ENCODE data around the gene MECR.
A peak's percentile ranks its signal among the peaks of the same experiment; 100 is the strongest.

The MECR gene

GRCh38 chr1:29237852-29238619, 7.3 kb upstream of the MECR start:
- Histone ChIP-seq H3K4me1 (ENCODE audit: low read length) (peaks cover 7% of the 10 kb centered on the region; the same call in 1 of the 2 replicates), H3K9ac (ENCODE audit: low read length) (no peak overlapping the region), H2AFZ (ENCODE audit: low read depth, low read length) (no peak overlapping the region), H3K79me2 (ENCODE audit: low read length) (no peaks in the 10 kb centered on the region), H3K27ac (ENCODE audit: low read length) (no peak overlapping the region), H3K9me3 (ENCODE audit: insufficient read depth, low read length) (no peaks in the 10 kb centered on the region), H3K4me2 (ENCODE audit: low read length) (no peak overlapping the region), H4K20me1 (ENCODE audit: insufficient read depth, low read length) (no peaks in the 10 kb centered on the region), H3K36me3 (replicated peaks; ENCODE audit: low read depth, low read length) (no peaks in the 10 kb centered on the region), H3K27me3 (ENCODE audit: low read depth, low read length) (no peaks in the 10 kb centered on the region), H3K4me3 (ENCODE audit: low read length) (no peak overlapping the region)
- no peak for TF ChIP-seq EZH2phosphoT487 (IDR thresholded peaks at IDR 0.05; ENCODE audit: low read depth)
- TF ChIP-seq, protein P1, sequence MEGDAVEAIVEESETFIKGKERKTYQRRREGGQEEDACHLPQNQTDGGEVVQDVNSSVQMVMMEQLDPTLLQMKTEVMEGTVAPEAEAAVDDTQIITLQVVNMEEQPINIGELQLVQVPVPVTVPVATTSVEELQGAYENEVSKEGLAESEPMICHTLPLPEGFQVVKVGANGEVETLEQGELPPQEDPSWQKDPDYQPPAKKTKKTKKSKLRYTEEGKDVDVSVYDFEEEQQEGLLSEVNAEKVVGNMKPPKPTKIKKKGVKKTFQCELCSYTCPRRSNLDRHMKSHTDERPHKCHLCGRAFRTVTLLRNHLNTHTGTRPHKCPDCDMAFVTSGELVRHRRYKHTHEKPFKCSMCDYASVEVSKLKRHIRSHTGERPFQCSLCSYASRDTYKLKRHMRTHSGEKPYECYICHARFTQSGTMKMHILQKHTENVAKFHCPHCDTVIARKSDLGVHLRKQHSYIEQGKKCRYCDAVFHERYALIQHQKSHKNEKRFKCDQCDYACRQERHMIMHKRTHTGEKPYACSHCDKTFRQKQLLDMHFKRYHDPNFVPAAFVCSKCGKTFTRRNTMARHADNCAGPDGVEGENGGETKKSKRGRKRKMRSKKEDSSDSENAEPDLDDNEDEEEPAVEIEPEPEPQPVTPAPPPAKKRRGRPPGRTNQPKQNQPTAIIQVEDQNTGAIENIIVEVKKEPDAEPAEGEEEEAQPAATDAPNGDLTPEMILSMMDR (IDR thresholded peaks at IDR 0.05; ENCODE audit: low read depth, low read length), result no peak

GRCh38 chr1:29237129-29237821, 6.5 kb upstream of the MECR start:
- Histone ChIP-seq H4K20me1 (ENCODE audit: insufficient read depth, low read length) (no peaks in the 10 kb centered on the region), H3K27ac (ENCODE audit: low read length) (no peak overlapping the region), H3K4me2 (ENCODE audit: low read length) (peak overlapping the region; percentile 73; the same call in 1 of the 2 replicates), H3K36me3 (replicated peaks; ENCODE audit: low read depth, low read length) (no peaks in the 10 kb centered on the region), H2AFZ (ENCODE audit: low read depth, low read length) (no peak overlapping the region), H3K27me3 (ENCODE audit: low read depth, low read length) (no peaks in the 10 kb centered on the region), H3K9ac (ENCODE audit: low read length) (no peak overlapping the region), H3K4me1 (ENCODE audit: low read length) (peaks cover 7% of the 10 kb centered on the region; the same call in 1 of the 2 replicates), H3K9me3 (ENCODE audit: insufficient read depth, low read length) (no peaks in the 10 kb centered on the region), H3K79me2 (ENCODE audit: low read length) (no peaks in the 10 kb centered on the region), H3K4me3 (ENCODE audit: low read length) (peak overlapping the region; percentile 72; the same call in 1 of the 2 replicates)
- TF ChIP-seq EZH2phosphoT487 (IDR thresholded peaks at IDR 0.05; ENCODE audit: low read depth), result no peak
- TF ChIP-seq, protein P1 (IDR thresholded peaks at IDR 0.05; ENCODE audit: low read depth, low read length), result no peak

DNA sequence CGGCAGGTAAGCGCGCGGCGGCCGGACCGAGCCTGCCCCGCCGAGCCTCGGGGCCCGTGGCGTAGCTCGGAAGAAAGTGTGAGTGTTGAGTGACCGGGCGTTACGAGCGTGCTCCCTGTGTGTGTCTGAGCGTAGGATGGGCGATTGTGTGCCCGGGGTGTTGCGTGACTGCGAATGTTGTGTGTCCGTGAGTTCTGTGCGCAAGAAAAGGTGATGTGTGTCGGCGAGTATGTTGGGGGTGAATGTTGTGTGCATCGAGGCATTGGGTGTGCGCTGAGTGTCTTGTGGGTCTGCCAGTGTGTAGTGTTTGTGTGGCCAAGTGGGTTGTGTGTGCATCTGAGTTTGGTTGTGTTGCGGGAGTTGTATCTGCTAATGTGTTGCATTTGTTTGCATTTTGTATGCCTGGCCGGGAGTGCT, 6.0 kb upstream of the MECR start:
- peak overlapping the region; percentile 72 for H3K4me3 ChIP-seq (ENCODE audit: low read length)
- H3K4me1 ChIP-seq (ENCODE audit: low read length), result peaks cover 7% of the 10 kb centered on the region; the same call in 1 of the 2 replicates
- H3K4me2 ChIP-seq (ENCODE audit: low read length), result peak overlapping the region; percentile 73
- H4K20me1 ChIP-seq (ENCODE audit: insufficient read depth, low read length), result no peaks in the 10 kb centered on the region
- H3K36me3 ChIP-seq (replicated peaks; ENCODE audit: low read depth, low read length), result no peaks in the 10 kb centered on the region
- no peaks in the 10 kb centered on the region for H3K9me3 ChIP-seq (ENCODE audit: insufficient read depth, low read length)
- TF ChIP-seq EZH2phosphoT487 (IDR thresholded peaks at IDR 0.05; ENCODE audit: low read depth), result no peak
- TF ChIP-seq, protein P1 (IDR thresholded peaks at IDR 0.05; ENCODE audit: low read depth, low read length), result no peak
- H3K9ac ChIP-seq (ENCODE audit: low read length), result no peak overlapping the region
- no peaks in the 10 kb centered on the region for H3K27me3 ChIP-seq (ENCODE audit: low read depth, low read length)
- H3K27ac ChIP-seq (ENCODE audit: low read length), result no peak overlapping the region
- H2AFZ ChIP-seq (ENCODE audit: low read depth, low read length), result peak overlapping the region; percentile 71; the same call in 1 of the 2 replicates
- H3K79me2 ChIP-seq (ENCODE audit: low read length), result no peaks in the 10 kb centered on the region

All from OCI-LY3 (cell line).